HCT116 (cell line): ENCODE data around the gene GMEB1. TPM values are rescaled to one million over a fixed set of nuclear protein-coding genes. Genes with fewer than 3 reads are reported as not detected.

Experiments used
- ATAC-seq: fragments of 200-7000 bp; cut with Tn5 transposase; 2 replicates; pipeline ENCODE4 v1.9.1; 2020; ENCODE audit warnings: mild to moderate bottlenecking, moderate library complexity
- BruUV-seq: library from RNA; stranded (reverse); fragments of 400-500 nt; replicated peaks from 2 replicates; lab custom pipeline; 2021; lab: Mats Ljungman, UMichigan
- CTCF ChIA-PET: fragments of 300-600 bp; sonication (Branson Sonifier 250); formaldehyde crosslinking; loops from one replicate; lab custom pipeline; 2021; ENCODE audit warnings: antibody characterized with exemption; lab: Charles Lee
- POLR2A ChIA-PET: fragments of 300-600, 350-600 bp; sonication (Branson Sonifier 250); formaldehyde crosslinking; loops from one replicate; lab custom pipeline; 2021; ENCODE audit warnings: antibody characterized with exemption; lab: Charles Lee
- RAD21 ChIA-PET, 2 experiments: fragments of 300-600 bp; sonication (Branson Sonifier 250); formaldehyde crosslinking; loops; one replicate each; lab custom pipeline; 2023; ENCODE audit warnings: low total read pairs in 2 of 2; ENCODE audit not compliant: uncharacterized antibody in 2 of 2, unreplicated experiment in 2 of 2, low non-redundant PET in 1 of 2; lab: Charles Lee
- DNase-seq: peaks from one replicate; pipeline ENCODE4 v3.0.0-alpha.2; 2010; ENCODE audit warnings: low read depth, low spot score
- H2AFZ ChIP-seq: fragments of 200-600 bp; shearing (Covaris generic), sonication (generic); 2 replicates; pipeline ENCODE4 v1.6.1; 2017; ENCODE audit warnings: low read depth, mixed run types, mixed read lengths, antibody characterized with exemption, low read length; ENCODE audit not compliant: poor library complexity, severe bottlenecking
- H3K27ac ChIP-seq: 2 replicates; pipeline ENCODE4 v1.5.1; 2012; ENCODE audit warnings: low read depth, low read length
- H3K27me3 ChIP-seq: fragments of 200-600 bp; sonication (generic); 2 replicates; pipeline ENCODE4 v1.6.1; 2016; ENCODE audit warnings: mixed run types, low read length, mixed read lengths; ENCODE audit not compliant: insufficient read depth
- H3K36me3 ChIP-seq, 2 experiments: fragments of 200-500 bp in 1 of 2; fragments of 200-600 bp in 1 of 2; sonication (Bioruptor generic) in 1 of 2; sonication (generic) in 1 of 2; 2 replicates each; pipeline versions ENCODE4 v1.5.1 to v1.6.1; 2014 to 2016; ENCODE audit warnings: low read length in 2 of 2, inconsistent platforms in 1 of 2, mixed read lengths in 1 of 2, mixed run types in 1 of 2; ENCODE audit not compliant: insufficient read depth in 2 of 2, control insufficient read depth in 1 of 2
- H3K4me1 ChIP-seq, 2 experiments: fragments of 200-600 bp in 1 of 2; sonication (generic) in 1 of 2; 2 replicates each; pipeline versions ENCODE4 v1.5.1 to v1.6.1; 2012 to 2017; ENCODE audit warnings: low read length in 2 of 2, inconsistent platforms in 1 of 2, mild to moderate bottlenecking in 1 of 2, mixed read lengths in 1 of 2, mixed run types in 1 of 2, moderate library complexity in 1 of 2; ENCODE audit not compliant: insufficient read depth in 2 of 2, control insufficient read depth in 1 of 2
- H3K4me2 ChIP-seq: fragments of 200-600 bp; sonication (generic); 2 replicates; pipeline ENCODE4 v1.6.1; 2017; ENCODE audit warnings: mixed run types, low read length, mixed read lengths
- H3K4me3 ChIP-seq, 2 experiments: fragments of 200-600 bp in 1 of 2; sonication (generic) in 1 of 2; replicated peaks in 1 of 2; 2 replicates each; pipeline ENCODE4 v1.5.1; 2011 to 2016; ENCODE audit warnings: low read length in 2 of 2, control low read depth in 1 of 2, low read depth in 1 of 2, mild to moderate bottlenecking in 1 of 2, mixed read lengths in 1 of 2, mixed run types in 1 of 2
- H3K79me2 ChIP-seq: fragments of 200-600 bp; sonication (generic); 2 replicates; pipeline ENCODE4 v1.6.1; 2017; ENCODE audit warnings: mild to moderate bottlenecking, mixed run types, low read length, moderate library complexity, mixed read lengths; ENCODE audit not compliant: insufficient read depth
- H3K9ac ChIP-seq: fragments of 200-600 bp; sonication (generic); 2 replicates; pipeline ENCODE4 v1.6.1; 2016; ENCODE audit warnings: low read length, mixed read lengths
- H3K9me2 ChIP-seq: fragments of 200-600 bp; sonication (generic), shearing (Covaris generic); 2 replicates; pipeline ENCODE4 v1.6.1; 2017; ENCODE audit warnings: mixed run types, mild to moderate bottlenecking, moderate library complexity; ENCODE audit not compliant: insufficient read depth
- H3K9me3 ChIP-seq, 2 experiments: fragments of 200-500 bp in 1 of 2; fragments of 200-600 bp in 1 of 2; sonication (Bioruptor generic) in 1 of 2; sonication (generic) in 1 of 2; 2 replicates each; pipeline ENCODE4 v1.6.1; 2014 to 2017; ENCODE audit warnings: low read length in 2 of 2, mixed read lengths in 2 of 2, inconsistent platforms in 1 of 2, low read depth in 1 of 2, mild to moderate bottlenecking in 1 of 2, mixed run types in 1 of 2, moderate library complexity in 1 of 2; ENCODE audit not compliant: control insufficient read depth in 1 of 2, insufficient read depth in 1 of 2
- H4K20me1 ChIP-seq: fragments of 200-600 bp; sonication (generic), shearing (Covaris generic); 2 replicates; pipeline ENCODE4 v1.6.1; 2017; ENCODE audit warnings: mixed run types, mild to moderate bottlenecking, moderate library complexity; ENCODE audit not compliant: insufficient read depth
- CBX3 ChIP-seq: IDR thresholded peaks from 2 replicates; pipeline ENCODE4 v1.6.1; 2012; ENCODE audit warnings: low read depth
- CEBPB ChIP-seq: IDR thresholded peaks from 2 replicates; pipeline ENCODE4 v1.6.1; 2012; ENCODE audit warnings: low read depth
- EGR1 ChIP-seq: IDR thresholded peaks from 2 replicates; pipeline ENCODE4 v1.6.1; 2012; ENCODE audit warnings: low read depth
- ELF1 ChIP-seq: IDR thresholded peaks from 2 replicates; pipeline ENCODE4 v1.6.1; 2012; ENCODE audit warnings: low read depth, borderline replicate concordance
- EZH2 ChIP-seq: fragments of 200-600 bp; sonication (generic); IDR thresholded peaks from 2 replicates; pipeline ENCODE4 v1.6.1; 2017; ENCODE audit warnings: antibody characterized with exemption, mixed run types
- EZH2phosphoT487 ChIP-seq: fragments of 200-600 bp; IDR thresholded peaks from 2 replicates; pipeline ENCODE4 v1.6.1; 2018; ENCODE audit warnings: antibody characterized with exemption, borderline replicate concordance
- FOSL1 ChIP-seq: IDR thresholded peaks from 2 replicates; pipeline ENCODE4 v1.6.1; 2012; ENCODE audit warnings: low read depth
- JUND ChIP-seq: IDR thresholded peaks from 2 replicates; pipeline ENCODE4 v1.6.1; 2012
- POLR2A ChIP-seq: IDR thresholded peaks from 2 replicates; pipeline ENCODE4 v1.7.0; 2011; ENCODE audit warnings: borderline replicate concordance; ENCODE audit not compliant: insufficient read depth, insufficient read length; ENCODE audit errors: extremely low read depth
- POLR2AphosphoS5 ChIP-seq: IDR thresholded peaks from 2 replicates; pipeline ENCODE4 v1.6.1; 2011; ENCODE audit warnings: mild to moderate bottlenecking, low read depth, low read length, moderate library complexity
- RAD21 ChIP-seq: IDR thresholded peaks from 2 replicates; pipeline ENCODE4 v1.6.1; 2012; ENCODE audit warnings: low read depth, mild to moderate bottlenecking
- SP1 ChIP-seq: IDR thresholded peaks from 2 replicates; pipeline ENCODE4 v1.6.1; 2012; ENCODE audit warnings: low read depth
- SRF ChIP-seq: IDR thresholded peaks from 2 replicates; pipeline ENCODE4 v1.6.1; 2012; ENCODE audit warnings: low read depth
- TCF7L2 ChIP-seq: IDR thresholded peaks from 2 replicates; pipeline ENCODE4 v1.7.0; 2011; ENCODE audit warnings: borderline replicate concordance, inconsistent platforms; ENCODE audit not compliant: insufficient read depth, insufficient read length; ENCODE audit errors: extremely low read depth
- YY1 ChIP-seq: IDR thresholded peaks from 2 replicates; pipeline ENCODE4 v1.6.1; 2011; ENCODE audit warnings: low read length, low read depth, moderate library complexity, mild to moderate bottlenecking; ENCODE audit not compliant: insufficient replicate concordance; ENCODE audit errors: extremely low read depth
- ZFX ChIP-seq: fragments of 450-650 bp; IDR thresholded peaks from 2 replicates; pipeline ENCODE4 v1.6.1; 2017
- intact Hi-C: fragments of 100-400 bp; cut with micrococcal nuclease; formaldehyde crosslinking; loops from 2 replicates; pipeline ENCODE4 v1.10.0; 2022
- total RNA-seq: library from RNA; stranded (reverse); gene quantifications from one replicate; pipeline ENCODE4 v1.2.1, GENCODE V29; 2021; ENCODE audit not compliant: unreplicated experiment
- TF ChIP-seq, protein P1 (sequence below): IDR thresholded peaks from 2 replicates; pipeline ENCODE4 v1.6.1; 2012; ENCODE audit warnings: low read depth
- TF ChIP-seq, protein P2 (sequence below): IDR thresholded peaks from 2 replicates; pipeline ENCODE4 v1.6.1; 2012
- TF ChIP-seq, protein P3 (sequence below): IDR thresholded peaks from 2 replicates; pipeline ENCODE4 v1.6.1; 2012

Gene GMEB1
- total RNA-seq, 1 experiment from 2014 or later, result 19.8 TPM

GRCh38 chr1:28642056-28642846 is 26.3 kb upstream of the GMEB1 start:
- intact Hi-C loops, result no loop called here
- ATAC-seq (peak; percentile 41), DNase-seq (no peak)
- Histone ChIP-seq H3K27me3 (no peaks in the 10 kb centered on the region), H3K27ac (peak overlapping the region; percentile 97), H3K9me3 (no peaks in the 10 kb centered on the region), H3K79me2 (peaks cover 36% of the 10 kb centered on the region), H4K20me1 (no peaks in the 10 kb centered on the region), H3K4me3 (peak overlapping the region; percentile 70 to 95), H3K4me2 (peak overlapping the region; percentile 78), H2AFZ (no peak overlapping the region), H3K36me3 (no peaks in the 10 kb centered on the region; a peak in 1 of 4 replicates), H3K4me1 (peaks cover 18 to 35% of the 10 kb centered on the region in 2 experiments; a peak in 3 of 4 replicates), H3K9ac (peak overlapping the region; percentile 95), H3K9me2 (no peaks in the 10 kb centered on the region)
- BruUV-seq, result TSS peak; percentile 73
- POLR2A ChIA-PET, result interaction anchor here (0.9 to 1.5 kb wide), 8 partner anchors 14 to 243 kb away, joined by 3 to 9 read pairs (median 6); partner anchors contain the start of genes GMEB1 and YTHDF2
- CTCF ChIA-PET, result interaction anchor here (0.9 to 1.0 kb wide), 3 partner anchors 95 to 235 kb away, joined by 3 to 9 read pairs (median 4); partner anchors contain the start of gene YTHDF2
- no peak for TF ChIP-seq SP1
- no peak for TF ChIP-seq ZFX
- TF ChIP-seq CBX3, result no peak
- TF ChIP-seq EZH2phosphoT487, result no peak
- no peak for TF ChIP-seq TCF7L2
- no peak for TF ChIP-seq EZH2
- no peak for TF ChIP-seq POLR2A
- no peak for TF ChIP-seq JUND
- TF ChIP-seq, protein P1, sequence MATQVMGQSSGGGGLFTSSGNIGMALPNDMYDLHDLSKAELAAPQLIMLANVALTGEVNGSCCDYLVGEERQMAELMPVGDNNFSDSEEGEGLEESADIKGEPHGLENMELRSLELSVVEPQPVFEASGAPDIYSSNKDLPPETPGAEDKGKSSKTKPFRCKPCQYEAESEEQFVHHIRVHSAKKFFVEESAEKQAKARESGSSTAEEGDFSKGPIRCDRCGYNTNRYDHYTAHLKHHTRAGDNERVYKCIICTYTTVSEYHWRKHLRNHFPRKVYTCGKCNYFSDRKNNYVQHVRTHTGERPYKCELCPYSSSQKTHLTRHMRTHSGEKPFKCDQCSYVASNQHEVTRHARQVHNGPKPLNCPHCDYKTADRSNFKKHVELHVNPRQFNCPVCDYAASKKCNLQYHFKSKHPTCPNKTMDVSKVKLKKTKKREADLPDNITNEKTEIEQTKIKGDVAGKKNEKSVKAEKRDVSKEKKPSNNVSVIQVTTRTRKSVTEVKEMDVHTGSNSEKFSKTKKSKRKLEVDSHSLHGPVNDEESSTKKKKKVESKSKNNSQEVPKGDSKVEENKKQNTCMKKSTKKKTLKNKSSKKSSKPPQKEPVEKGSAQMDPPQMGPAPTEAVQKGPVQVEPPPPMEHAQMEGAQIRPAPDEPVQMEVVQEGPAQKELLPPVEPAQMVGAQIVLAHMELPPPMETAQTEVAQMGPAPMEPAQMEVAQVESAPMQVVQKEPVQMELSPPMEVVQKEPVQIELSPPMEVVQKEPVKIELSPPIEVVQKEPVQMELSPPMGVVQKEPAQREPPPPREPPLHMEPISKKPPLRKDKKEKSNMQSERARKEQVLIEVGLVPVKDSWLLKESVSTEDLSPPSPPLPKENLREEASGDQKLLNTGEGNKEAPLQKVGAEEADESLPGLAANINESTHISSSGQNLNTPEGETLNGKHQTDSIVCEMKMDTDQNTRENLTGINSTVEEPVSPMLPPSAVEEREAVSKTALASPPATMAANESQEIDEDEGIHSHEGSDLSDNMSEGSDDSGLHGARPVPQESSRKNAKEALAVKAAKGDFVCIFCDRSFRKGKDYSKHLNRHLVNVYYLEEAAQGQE, result no peak
- TF ChIP-seq, protein P2, sequence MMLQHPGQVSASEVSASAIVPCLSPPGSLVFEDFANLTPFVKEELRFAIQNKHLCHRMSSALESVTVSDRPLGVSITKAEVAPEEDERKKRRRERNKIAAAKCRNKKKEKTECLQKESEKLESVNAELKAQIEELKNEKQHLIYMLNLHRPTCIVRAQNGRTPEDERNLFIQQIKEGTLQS, result no peak
- TF ChIP-seq YY1, result no peak
- no peak for TF ChIP-seq FOSL1
- no peak for TF ChIP-seq RAD21
- TF ChIP-seq POLR2AphosphoS5, result no peak
- TF ChIP-seq SRF, result no peak
- no peak for TF ChIP-seq CEBPB
- no peak for TF ChIP-seq EGR1
- TF ChIP-seq, protein P3, sequence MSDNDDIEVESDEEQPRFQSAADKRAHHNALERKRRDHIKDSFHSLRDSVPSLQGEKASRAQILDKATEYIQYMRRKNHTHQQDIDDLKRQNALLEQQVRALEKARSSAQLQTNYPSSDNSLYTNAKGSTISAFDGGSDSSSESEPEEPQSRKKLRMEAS, result no peak
- no peak for TF ChIP-seq ELF1
- RAD21 ChIA-PET, result interaction anchor here in 1 of 2 experiments (1.0 kb wide), 1 partner anchor 235 kb away, joined by 6 read pairs; no protein-coding TSS in a partner anchor
